Keratinocyte (primary cell): ENCODE data around the gene BRSK2. TPM values are rescaled to one million over a fixed set of nuclear protein-coding genes. Genes with fewer than 3 reads are reported as not detected.
"Not testable (repeated sequence)": the region's sequence is repeated elsewhere in the genome, so short reads cannot be mapped to it uniquely, and the experiment has no call there.

Source experiments
- DNase-seq: peaks from one replicate; pipeline ENCODE4 v3.0.0-alpha.2; 2011; ENCODE audit warnings: low read depth, missing footprints, low spot score
- FAIRE-seq: peaks from 2 replicates; lab custom pipeline; 2011; peaks lifted over from hg19 to GRCh38; lab: Jason Lieb, UNC
- H2AFZ ChIP-seq: 2 replicates; pipeline ENCODE4 v1.6.0; 2012; ENCODE audit warnings: low read length, control low read depth, inconsistent platforms; ENCODE audit not compliant: control insufficient read depth
- H3K27ac ChIP-seq: 2 replicates; pipeline ENCODE4 v1.5.1; 2011; ENCODE audit warnings: low read length; ENCODE audit not compliant: control insufficient read depth, insufficient read depth
- H3K27me3 ChIP-seq: 3 replicates; pipeline ENCODE4 v1.6.0; 2011; ENCODE audit warnings: low read length; ENCODE audit not compliant: control insufficient read depth, insufficient read depth; ENCODE audit errors: extremely low read depth
- H3K36me3 ChIP-seq, 2 experiments: 2 replicates in 1 of 2; 3 replicates in 1 of 2; pipeline ENCODE4 v1.5.1; 2011; ENCODE audit warnings: low read length in 2 of 2, mild to moderate bottlenecking in 1 of 2; ENCODE audit not compliant: control insufficient read depth in 2 of 2, insufficient read depth in 2 of 2; ENCODE audit errors: extremely low read depth in 1 of 2
- H3K4me1 ChIP-seq: 3 replicates; pipeline ENCODE4 v1.5.1; 2011; ENCODE audit warnings: low read length; ENCODE audit not compliant: control insufficient read depth, insufficient read depth; ENCODE audit errors: extremely low read depth
- H3K4me2 ChIP-seq: 3 replicates; pipeline ENCODE4 v1.6.0; 2011; ENCODE audit warnings: low read depth, low read length; ENCODE audit not compliant: control insufficient read depth, insufficient read depth; ENCODE audit errors: extremely low read depth
- H3K4me3 ChIP-seq, 3 experiments: fragments of 200-600 bp in 1 of 3; sonication (generic) in 1 of 3; 2 replicates in 2 of 3; 3 replicates in 1 of 3; pipeline ENCODE4 v1.5.1; 2011 to 2016; ENCODE audit warnings: low read length in 3 of 3, mild to moderate bottlenecking in 3 of 3, control low read depth in 2 of 3, inconsistent platforms in 1 of 3, low read depth in 1 of 3, mixed read lengths in 1 of 3, mixed run types in 1 of 3, moderate library complexity in 1 of 3; ENCODE audit not compliant: control insufficient read depth in 2 of 3, insufficient read depth in 2 of 3; ENCODE audit errors: extremely low read depth in 1 of 3
- H3K79me2 ChIP-seq: 2 replicates; pipeline ENCODE4 v1.6.0; 2012; ENCODE audit warnings: low read length; ENCODE audit not compliant: control insufficient read depth, insufficient read depth
- H3K9ac ChIP-seq: 3 replicates; pipeline ENCODE4 v1.6.0; 2011; ENCODE audit warnings: low read length; ENCODE audit not compliant: control insufficient read depth, insufficient read depth; ENCODE audit errors: extremely low read depth
- H3K9me1 ChIP-seq: 3 replicates; pipeline ENCODE4 v1.6.0; 2011; ENCODE audit warnings: low read length; ENCODE audit not compliant: control insufficient read depth, insufficient read depth; ENCODE audit errors: extremely low read depth
- H3K9me3 ChIP-seq: 2 replicates; pipeline ENCODE4 v1.5.1; 2012; ENCODE audit warnings: low read depth, low read length; ENCODE audit not compliant: control insufficient read depth
- H4K20me1 ChIP-seq: 3 replicates; pipeline ENCODE4 v1.6.0; 2011; ENCODE audit warnings: low read length; ENCODE audit not compliant: control insufficient read depth, insufficient read depth; ENCODE audit errors: extremely low read depth
- CTCF ChIP-seq, 3 experiments: IDR thresholded peaks in 1 of 3; conservative IDR thresholded peaks in 1 of 3; optimal IDR thresholded peaks in 1 of 3; 2 replicates in 2 of 3; 3 replicates in 1 of 3; pipeline versions ENCODE3 to v1.5.1; 2011; ENCODE audit warnings: low read length in 3 of 3, mild to moderate bottlenecking in 3 of 3, moderate library complexity in 2 of 3, control low read depth in 1 of 3, inconsistent platforms in 1 of 3; ENCODE audit not compliant: insufficient read depth in 2 of 3; ENCODE audit errors: extremely low read depth in 1 of 3
- EZH2 ChIP-seq: IDR thresholded peaks from one replicate; pipeline ENCODE4 v1.6.1; 2012; ENCODE audit warnings: inconsistent platforms, mild to moderate bottlenecking, low read length, moderate library complexity
- dilution Hi-C: fragments of 300-500 bp; cut with MboI; formaldehyde crosslinking; loops from one replicate; pipeline ENCODE4 v1.7.0; 2020; ENCODE audit warnings: low sequenced_read_pairs; ENCODE audit not compliant: extremely low pct_ligation_motif_present
- polyA plus RNA-seq, 5 experiments: library from polyadenylated mRNA; depleted of rRNA in 3 of 5; stranded (reverse) in 3 of 5; stranded (forward) in 1 of 5; unstranded in 1 of 5; fragments of >200 nt; gene quantifications; 1 replicate in 1 of 5; 2 replicates in 3 of 5; 3 replicates in 1 of 5; pipeline versions ENCODE4 v1.2.1 to v1.2.3, GENCODE V29; 2011 to 2012; ENCODE audit warnings: missing spikeins in 2 of 5, low read depth in 1 of 5, low replicate concordance in 1 of 5

BRSK2 gene
- polyA plus RNA-seq, 1 donor (not counting 4 experiments of a cell fraction or from before 2014, with no cell fraction given): 0.09 TPM

GRCh38 chr11:1415631-1416030 is 25.9 kb downstream of the BRSK2 start:
- no peaks in the 10 kb centered on the region for H3K79me2 ChIP-seq
- no peak overlapping the region for H3K4me3 ChIP-seq
- H3K36me3 ChIP-seq: no peaks in the 10 kb centered on the region
- H4K20me1 ChIP-seq: no peaks in the 10 kb centered on the region
- dilution Hi-C loops: no loop called here
- TF ChIP-seq EZH2 (no peak), CTCF (optimal IDR thresholded peaks at IDR 0.05 in 1 of 3, IDR thresholded peaks at IDR 0.05 in 1 of 3, conservative IDR thresholded peaks at IDR 0.05 in 1 of 3; ENCODE audit: extremely low read depth in 1 of 3, insufficient read depth in 2 of 3, low read length in 3 of 3) (no peak)
- no peaks in the 10 kb centered on the region for H3K9me1 ChIP-seq
- no peaks in the 10 kb centered on the region for H3K27me3 ChIP-seq
- H2AFZ ChIP-seq: no peak overlapping the region
- no peak overlapping the region for H3K9ac ChIP-seq
- no peaks in the 10 kb centered on the region for H3K4me1 ChIP-seq
- no peak for FAIRE-seq
- no peak overlapping the region for H3K27ac ChIP-seq
- H3K9me3 ChIP-seq: peaks cover 18% of the 10 kb centered on the region
- DNase-seq: no peak
- H3K4me2 ChIP-seq: no peak overlapping the region

- H3K36me3 ChIP-seq, dilution Hi-C loops, H2AFZ ChIP-seq, FAIRE-seq, H3K27ac ChIP-seq, H4K20me1 ChIP-seq, H3K27me3 ChIP-seq, H3K9ac ChIP-seq, DNase-seq, H3K79me2 ChIP-seq, H3K4me2 ChIP-seq, H3K4me3 ChIP-seq, H3K9me1 ChIP-seq, H3K4me1 ChIP-seq: not testable (repeated sequence)
- peaks cover 22% of the 10 kb centered on the region for H3K9me3 ChIP-seq
These were observed 28.6 kb downstream of the BRSK2 start for GRCh38 chr11:1418192-1418795.

GRCh38 chr11:1419811-1420210 is 30.1 kb downstream of the BRSK2 start:
- H3K9me3 ChIP-seq: peaks cover 19% of the 10 kb centered on the region

More at GRCh38 chr11:1419811-1420210, 30.1 kb downstream of the BRSK2 start:
- Histone ChIP-seq H3K9me1 (no peaks in the 10 kb centered on the region), H3K4me2 (no peak overlapping the region), H3K4me1 (no peaks in the 10 kb centered on the region), H3K27ac (no peak overlapping the region), H3K27me3 (no peaks in the 10 kb centered on the region), H3K79me2 (no peaks in the 10 kb centered on the region), H3K36me3 (no peaks in the 10 kb centered on the region), H2AFZ (no peak overlapping the region), H4K20me1 (no peaks in the 10 kb centered on the region), H3K4me3 (no peak overlapping the region), H3K9ac (no peak overlapping the region)
- FAIRE-seq (no peak), DNase-seq (no peak)
- TF ChIP-seq EZH2: no peak
- no peak for TF ChIP-seq CTCF (optimal IDR thresholded peaks at IDR 0.05 in 1 of 3, IDR thresholded peaks at IDR 0.05 in 1 of 3, conservative IDR thresholded peaks at IDR 0.05 in 1 of 3; ENCODE audit: extremely low read depth in 1 of 3, insufficient read depth in 2 of 3, low read length in 3 of 3)
- dilution Hi-C loops: no loop called here
